OCI-LY7 (cell line): ENCODE data around the gene MRPS11. TPM values are rescaled to one million over a fixed set of nuclear protein-coding genes. Genes with fewer than 3 reads are reported as not detected.
"Not testable (repeated sequence)": the region's sequence is repeated elsewhere in the genome, so short reads cannot be mapped to it uniquely, and the experiment has no call there.

Experiments used
- BruUV-seq: library from RNA; stranded (reverse); fragments of 400-500 nt; replicated peaks from 2 replicates; lab custom pipeline; 2021; lab: Mats Ljungman, UMichigan
- CTCF ChIA-PET: fragments of 300-600 bp; sonication (Branson Sonifier 250); formaldehyde crosslinking; loops from one replicate; lab custom pipeline; 2022; ENCODE audit warnings: antibody characterized with exemption; ENCODE audit not compliant: unreplicated experiment; lab: Charles Lee
- POLR2A ChIA-PET: fragments of 300-600 bp; sonication (Branson Sonifier 250); formaldehyde crosslinking; loops from one replicate; lab custom pipeline; 2022; ENCODE audit warnings: antibody characterized with exemption; lab: Charles Lee
- DNase-seq: peaks from one replicate; pipeline ENCODE4 v3.0.0-alpha.2; 2015; ENCODE audit warnings: low spot score
- H2AFZ ChIP-seq: fragments of 200-600 bp; sonication (generic), shearing (Covaris generic); 2 replicates; pipeline ENCODE4 v1.6.1; 2014; ENCODE audit warnings: mild to moderate bottlenecking, antibody characterized with exemption, low read length, moderate library complexity
- H3K27ac ChIP-seq: fragments of 200-600 bp; sonication (generic); 2 replicates; pipeline ENCODE4 v1.5.1; 2014; ENCODE audit warnings: mixed run types, low read depth, mild to moderate bottlenecking, moderate library complexity, low read length, inconsistent platforms; ENCODE audit not compliant: poor library complexity, severe bottlenecking
- H3K36me3 ChIP-seq: fragments of 200-600 bp; sonication (generic); 2 replicates; pipeline ENCODE4 v1.6.1; 2014; ENCODE audit warnings: mild to moderate bottlenecking, antibody characterized with exemption, low read length, moderate library complexity, mixed read lengths; ENCODE audit not compliant: insufficient read depth
- H3K4me1 ChIP-seq: fragments of 200-600 bp; sonication (generic); 2 replicates; pipeline ENCODE4 v1.5.1; 2014; ENCODE audit warnings: mild to moderate bottlenecking, low read length; ENCODE audit not compliant: insufficient read depth, poor library complexity, severe bottlenecking
- H3K4me2 ChIP-seq: fragments of 200-600 bp; sonication (generic); 2 replicates; pipeline ENCODE4 v1.6.1; 2014; ENCODE audit warnings: mild to moderate bottlenecking, low read length
- H3K4me3 ChIP-seq: fragments of 200-600 bp; sonication (generic); 2 replicates; pipeline ENCODE4 v1.5.1; 2014; ENCODE audit warnings: mild to moderate bottlenecking, low read depth, low read length; ENCODE audit not compliant: poor library complexity, severe bottlenecking
- H3K79me2 ChIP-seq: fragments of 200-600 bp; sonication (generic); 2 replicates; pipeline ENCODE4 v1.6.1; 2016; ENCODE audit warnings: low read depth, mild to moderate bottlenecking, low read length, moderate library complexity, mixed read lengths; ENCODE audit not compliant: insufficient read depth
- H3K9me2 ChIP-seq: fragments of 200-600 bp; sonication (generic); 2 replicates; pipeline ENCODE4 v1.6.1; 2016; ENCODE audit warnings: mild to moderate bottlenecking, low read length, mixed read lengths; ENCODE audit not compliant: insufficient read depth
- H3K9me3 ChIP-seq: fragments of 200-600 bp; sonication (generic); 2 replicates; pipeline ENCODE4 v1.6.1; 2014; ENCODE audit warnings: mild to moderate bottlenecking, mixed run types, low read length, mixed read lengths
- H4K20me1 ChIP-seq: fragments of 200-600 bp; sonication (generic); 2 replicates; pipeline ENCODE4 v1.6.1; 2014; ENCODE audit warnings: mild to moderate bottlenecking, antibody characterized with exemption, low read length, moderate library complexity, mixed read lengths; ENCODE audit not compliant: insufficient read depth
- EZH2phosphoT487 ChIP-seq: fragments of 200-600 bp; sonication (generic); IDR thresholded peaks from 2 replicates; pipeline ENCODE4 v1.6.1; 2018; ENCODE audit warnings: low read depth, borderline replicate concordance, mild to moderate bottlenecking, mixed run types, antibody characterized with exemption, low read length, moderate library complexity, mixed read lengths
- intact Hi-C: fragments of 100-400 bp; cut with micrococcal nuclease; formaldehyde crosslinking; loops from one replicate; pipeline ENCODE4 v1.10.0; 2022; ENCODE audit not compliant: unreplicated experiment
- total RNA-seq, 2 experiments: library from RNA; depleted of rRNA in 1 of 2; stranded (reverse); fragments of >200 nt in 1 of 2; shearing (Covaris generic) in 1 of 2; gene quantifications; 2 replicates each; pipeline ENCODE4 v1.2.3, GENCODE V29; 2014 to 2022
- TF ChIP-seq, protein P1 (sequence below): fragments of 200-600 bp; sonication (generic); conservative IDR thresholded peaks from 2 replicates; pipeline ENCODE4 v1.5.1; 2014; ENCODE audit warnings: mild to moderate bottlenecking, antibody characterized with exemption, low read length, moderate library complexity, mixed read lengths

The MRPS11 gene
- total RNA-seq, 2 experiments from 2014 or later, result 61.6 to 84.0 TPM

DNA sequence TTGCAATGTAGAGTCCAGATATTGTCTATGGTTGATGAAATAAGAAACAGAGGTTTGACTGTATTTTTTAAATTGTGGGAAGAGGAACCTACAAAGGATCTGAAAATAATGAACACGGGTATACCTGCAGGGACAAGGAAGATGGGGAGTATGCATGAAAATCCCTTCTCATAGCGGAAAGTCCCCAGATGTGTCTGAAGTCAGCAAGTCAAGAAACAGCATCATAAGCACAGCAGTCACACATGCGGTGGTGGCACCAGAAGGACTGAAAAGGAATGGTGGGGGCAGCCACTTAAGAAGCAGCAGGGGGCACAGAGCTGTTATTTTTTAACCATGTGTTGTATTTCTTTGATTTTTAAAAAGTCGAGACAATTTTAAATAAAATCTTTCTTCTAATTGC is 4.7 kb downstream of the MRPS11 start:
- CTCF ChIA-PET, result no interaction called here

DNA sequence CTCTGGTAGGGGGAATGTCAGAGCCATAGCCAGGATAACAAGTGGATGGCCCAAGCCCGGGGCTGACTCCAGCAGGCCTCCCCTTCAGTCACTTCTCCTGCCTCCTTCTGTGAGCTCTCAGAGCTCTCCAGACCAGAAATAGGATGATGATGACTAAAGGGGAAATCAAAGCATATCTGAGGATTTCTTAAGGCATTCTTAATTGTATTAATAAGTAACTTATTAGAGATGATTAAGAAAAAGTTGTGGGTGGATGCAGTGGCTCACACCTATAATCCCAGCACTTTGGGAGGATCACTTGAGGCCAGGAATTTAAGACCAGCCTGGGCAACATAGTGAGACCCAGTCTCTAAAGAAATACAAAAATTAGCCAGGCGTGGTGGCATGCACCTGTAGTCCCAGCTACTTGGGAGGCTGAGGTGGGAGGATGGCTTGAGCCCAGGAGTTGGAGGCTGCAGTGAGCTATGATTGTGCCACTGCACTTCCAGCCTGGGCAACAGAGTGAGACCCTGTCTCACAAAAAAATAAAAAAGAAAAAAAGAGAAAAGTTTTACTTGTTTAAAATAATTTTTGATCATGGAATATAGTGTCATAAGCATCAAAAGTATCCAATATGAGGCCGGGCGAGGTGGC is 6.3 kb downstream of the MRPS11 start:
- H2AFZ ChIP-seq, H3K9me3 ChIP-seq, BruUV-seq, H3K79me2 ChIP-seq, H3K9me2 ChIP-seq, H3K27ac ChIP-seq, H4K20me1 ChIP-seq, CTCF ChIA-PET, H3K4me3 ChIP-seq, intact Hi-C loops, POLR2A ChIA-PET, H3K4me2 ChIP-seq, DNase-seq: not testable (repeated sequence)
- Histone ChIP-seq H3K36me3 (peaks cover 80% of the 10 kb centered on the region), H3K4me1 (peaks cover 13% of the 10 kb centered on the region)

More for the DNA sequence above, 4.7 kb downstream of the MRPS11 start:
- no peak for DNase-seq
- H3K4me2 ChIP-seq, result no peak overlapping the region
- TF ChIP-seq, protein P1, sequence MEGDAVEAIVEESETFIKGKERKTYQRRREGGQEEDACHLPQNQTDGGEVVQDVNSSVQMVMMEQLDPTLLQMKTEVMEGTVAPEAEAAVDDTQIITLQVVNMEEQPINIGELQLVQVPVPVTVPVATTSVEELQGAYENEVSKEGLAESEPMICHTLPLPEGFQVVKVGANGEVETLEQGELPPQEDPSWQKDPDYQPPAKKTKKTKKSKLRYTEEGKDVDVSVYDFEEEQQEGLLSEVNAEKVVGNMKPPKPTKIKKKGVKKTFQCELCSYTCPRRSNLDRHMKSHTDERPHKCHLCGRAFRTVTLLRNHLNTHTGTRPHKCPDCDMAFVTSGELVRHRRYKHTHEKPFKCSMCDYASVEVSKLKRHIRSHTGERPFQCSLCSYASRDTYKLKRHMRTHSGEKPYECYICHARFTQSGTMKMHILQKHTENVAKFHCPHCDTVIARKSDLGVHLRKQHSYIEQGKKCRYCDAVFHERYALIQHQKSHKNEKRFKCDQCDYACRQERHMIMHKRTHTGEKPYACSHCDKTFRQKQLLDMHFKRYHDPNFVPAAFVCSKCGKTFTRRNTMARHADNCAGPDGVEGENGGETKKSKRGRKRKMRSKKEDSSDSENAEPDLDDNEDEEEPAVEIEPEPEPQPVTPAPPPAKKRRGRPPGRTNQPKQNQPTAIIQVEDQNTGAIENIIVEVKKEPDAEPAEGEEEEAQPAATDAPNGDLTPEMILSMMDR, result no peak
- TF ChIP-seq EZH2phosphoT487, result no peak
- peaks cover 19% of the 10 kb centered on the region for H3K4me1 ChIP-seq
- peaks cover 21% of the 10 kb centered on the region; the same call in 1 of the 2 replicates for H3K79me2 ChIP-seq
- no TSS peak for BruUV-seq
- H3K9me3 ChIP-seq, result no peaks in the 10 kb centered on the region
- POLR2A ChIA-PET, result no interaction called here
- H4K20me1 ChIP-seq, result no peaks in the 10 kb centered on the region
- H2AFZ ChIP-seq, result no peak overlapping the region
- intact Hi-C loops, result no loop called here
- H3K36me3 ChIP-seq, result peaks cover 71% of the 10 kb centered on the region
- no peaks in the 10 kb centered on the region for H3K9me2 ChIP-seq
- H3K27ac ChIP-seq, result no peak overlapping the region
- no peak overlapping the region for H3K4me3 ChIP-seq

DNA sequence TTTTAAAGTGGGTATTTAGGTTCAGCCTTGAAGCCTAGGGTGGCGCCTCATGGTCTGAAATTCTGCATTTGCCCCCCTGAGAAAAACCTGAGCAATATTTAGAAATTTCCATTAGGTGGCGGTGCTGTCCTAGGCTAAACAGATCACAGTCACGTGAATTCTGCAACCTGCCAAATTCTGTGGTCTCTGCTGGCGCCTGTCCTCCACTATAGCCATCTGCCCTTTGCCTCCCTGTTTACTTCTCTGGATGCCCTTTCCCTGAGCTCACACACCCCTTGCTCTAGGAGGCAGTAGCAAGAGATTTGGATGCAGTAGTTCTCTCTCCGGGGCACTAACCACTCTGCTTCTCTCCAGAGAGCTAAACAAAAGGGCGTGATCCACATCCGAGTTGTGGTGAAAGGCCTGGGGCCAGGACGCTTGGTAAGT is 9.1 kb downstream of the MRPS11 start:
- no peak overlapping the region for H3K4me3 ChIP-seq
- peaks cover 6% of the 10 kb centered on the region for H3K4me1 ChIP-seq
- no peaks in the 10 kb centered on the region for H3K79me2 ChIP-seq
- H3K27ac ChIP-seq, result no peak overlapping the region
- ChIA-PET CTCF (no interaction called here), POLR2A (no interaction called here)
- no peaks in the 10 kb centered on the region for H3K9me2 ChIP-seq
- DNase-seq, result peak; percentile 63
- no peaks in the 10 kb centered on the region for H4K20me1 ChIP-seq
- intact Hi-C loops, result loop anchor here (1.0 to 2.0 kb wide), 3 partner anchors 146 to 358 kb away; no protein-coding TSS in a partner anchor
- H2AFZ ChIP-seq, result no peak overlapping the region
- no TSS peak for BruUV-seq
- H3K36me3 ChIP-seq, result peaks cover 60% of the 10 kb centered on the region
- TF ChIP-seq, protein P1, result peak; percentile 82
- TF ChIP-seq EZH2phosphoT487, result no peak
- no peak overlapping the region for H3K4me2 ChIP-seq
- no peaks in the 10 kb centered on the region for H3K9me3 ChIP-seq
